EH (cell line): ENCODE measurements around the gene ZNF536.
"Not testable (repeated sequence)": the region's sequence is repeated elsewhere in the genome, so short reads cannot be mapped to it uniquely, and the experiment has no call there.

Experiments used
- DNase-seq: peaks from one replicate; pipeline ENCODE4 v3.0.0-alpha.2; 2015; ENCODE audit warnings: low read depth

ZNF536 gene

GRCh38 chr19:30341611-30342201 is 30.5 kb upstream of the ZNF536 start:
- no peak for DNase-seq

DNA sequence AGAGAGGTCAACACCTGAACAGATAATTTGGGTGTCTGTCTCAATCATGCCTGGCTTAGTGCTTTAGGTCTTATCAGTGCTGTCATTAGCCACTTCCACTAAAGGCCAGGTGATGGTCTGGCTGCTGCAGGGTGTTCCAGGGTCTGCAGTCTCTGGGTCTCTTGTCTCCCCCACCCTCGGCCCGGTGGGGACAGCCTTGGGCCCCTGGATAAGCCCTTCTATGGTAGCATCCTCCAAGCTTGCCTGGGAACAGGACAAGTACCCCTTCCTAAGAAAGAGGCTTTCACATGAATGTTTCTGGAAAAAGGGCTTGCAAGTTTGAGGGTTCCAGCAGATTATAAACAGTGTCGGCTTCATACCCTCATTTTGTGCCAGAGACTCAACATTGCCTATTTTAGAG is 29.3 kb upstream of the ZNF536 start:
- DNase-seq: no peak

GRCh38 chr19:30344446-30345425 is 27.4 kb upstream of the ZNF536 start:
- DNase-seq: no peak

DNA sequence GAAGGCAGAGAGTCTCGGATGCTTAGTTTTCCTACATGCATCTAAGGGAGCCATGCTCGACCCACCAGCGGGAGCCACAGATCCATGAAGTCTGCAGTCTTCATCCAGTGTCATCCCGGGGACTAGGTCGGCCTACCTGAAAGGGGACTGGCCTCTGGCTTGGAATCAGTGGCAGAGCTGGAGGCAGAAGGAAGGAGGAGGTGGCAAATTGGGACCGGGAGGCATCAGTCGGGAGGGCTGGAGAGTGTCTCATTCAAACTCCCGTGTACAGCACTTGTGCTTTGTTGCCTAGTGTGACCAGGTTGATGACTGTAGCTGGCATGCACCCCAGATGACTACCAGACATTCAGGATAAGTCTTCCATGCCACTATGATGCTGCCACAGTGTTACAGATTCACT is 26.5 kb upstream of the ZNF536 start:
- no peak for DNase-seq

GRCh38 chr19:30346468-30346867 is 25.7 kb upstream of the ZNF536 start:
- not testable (repeated sequence) for DNase-seq

- DNase-seq: no peak
Measured at GRCh38 chr19:30349131-30349730, 23.0 kb upstream of the ZNF536 start.

DNA sequence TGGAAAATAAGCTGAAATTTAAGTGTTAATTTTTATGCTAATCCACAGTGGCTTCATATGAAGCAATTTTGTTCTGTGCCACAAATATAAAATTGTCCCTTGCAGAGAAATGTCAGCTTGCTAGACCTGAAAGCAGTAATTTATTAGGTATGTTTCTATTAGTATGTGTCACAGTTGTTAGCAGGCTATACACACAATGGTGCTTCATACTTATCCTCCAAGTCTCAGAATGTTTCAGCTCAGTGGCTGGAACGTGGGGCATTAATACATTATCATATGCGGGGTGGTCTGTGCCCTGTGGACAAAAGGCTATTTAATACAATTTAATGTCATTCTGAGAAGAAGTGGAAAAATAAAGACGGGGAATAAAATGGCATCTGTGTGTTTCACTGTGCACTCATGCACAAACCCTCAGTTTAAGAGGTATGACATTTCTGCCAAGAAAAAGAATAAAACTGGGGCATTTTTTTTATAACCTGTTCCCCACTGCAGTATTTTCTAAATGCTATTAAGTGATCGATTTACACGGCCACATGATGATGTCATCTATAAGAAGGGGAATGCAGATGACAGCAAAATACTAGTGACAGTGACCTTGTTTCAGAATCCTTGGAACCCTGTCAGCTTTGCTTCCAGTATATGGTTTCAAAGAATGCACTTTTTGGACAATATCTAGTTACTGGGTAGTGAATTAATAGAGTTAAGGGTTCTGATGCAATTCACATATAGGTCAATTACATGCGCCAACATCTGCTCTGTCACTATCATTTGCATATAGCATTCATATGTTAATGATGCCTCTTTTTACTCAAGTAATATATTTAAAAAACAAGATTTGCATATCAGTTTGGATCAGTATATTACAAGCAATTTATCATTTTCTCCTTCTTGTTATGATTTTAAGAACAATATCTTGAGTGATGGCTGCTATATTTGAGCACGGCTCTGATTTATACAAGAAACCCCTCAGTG is 21.2 kb upstream of the ZNF536 start:
- no peak for DNase-seq

DNA sequence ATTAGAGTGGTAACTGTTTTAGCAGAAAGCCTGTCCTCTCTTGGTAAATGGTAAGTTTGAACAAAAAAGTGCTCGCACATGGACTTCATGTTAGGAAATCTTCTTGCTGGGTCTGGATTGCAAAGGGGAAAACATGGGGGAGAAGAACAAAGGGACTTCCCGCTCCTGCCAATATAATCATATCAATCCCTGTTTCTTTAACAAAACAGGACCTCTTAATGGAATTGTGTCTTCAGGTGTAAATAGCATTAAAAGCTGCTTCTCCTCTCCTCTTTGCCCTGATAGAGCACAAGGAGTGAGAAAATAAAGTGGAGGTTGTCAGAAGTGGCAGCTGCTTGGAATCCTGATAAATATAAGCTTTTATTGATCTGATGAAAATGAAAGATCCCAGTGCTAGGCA is 20.4 kb upstream of the ZNF536 start:
- no peak for DNase-seq

GRCh38 chr19:30353394-30353945 is 18.7 kb upstream of the ZNF536 start:
- DNase-seq: no peak

GRCh38 chr19:30355586-30355985 is 16.6 kb upstream of the ZNF536 start:
- DNase-seq: no peak

- DNase-seq: no peak
Measured at GRCh38 chr19:30356951-30357579, 15.1 kb upstream of the ZNF536 start.

DNA sequence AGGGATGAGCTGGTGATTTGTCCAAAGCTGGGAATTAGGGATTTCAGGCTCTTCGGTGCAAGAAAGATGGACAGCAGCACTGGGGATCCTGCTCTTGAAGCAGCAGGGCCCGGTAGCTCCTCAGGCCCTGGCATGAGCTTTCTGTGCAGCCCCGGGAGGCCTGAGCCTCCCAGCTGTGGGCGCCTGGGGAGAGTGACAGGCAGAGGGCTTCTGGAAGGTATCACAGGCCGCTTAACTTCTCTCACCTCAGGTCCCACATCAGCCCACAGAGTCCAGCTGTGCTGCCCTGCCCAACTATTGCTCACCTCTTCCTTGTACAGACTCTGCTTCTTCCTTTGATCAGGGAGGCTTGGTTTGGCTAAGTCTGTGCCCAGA is 14.6 kb upstream of the ZNF536 start:
- DNase-seq: no peak

DNA sequence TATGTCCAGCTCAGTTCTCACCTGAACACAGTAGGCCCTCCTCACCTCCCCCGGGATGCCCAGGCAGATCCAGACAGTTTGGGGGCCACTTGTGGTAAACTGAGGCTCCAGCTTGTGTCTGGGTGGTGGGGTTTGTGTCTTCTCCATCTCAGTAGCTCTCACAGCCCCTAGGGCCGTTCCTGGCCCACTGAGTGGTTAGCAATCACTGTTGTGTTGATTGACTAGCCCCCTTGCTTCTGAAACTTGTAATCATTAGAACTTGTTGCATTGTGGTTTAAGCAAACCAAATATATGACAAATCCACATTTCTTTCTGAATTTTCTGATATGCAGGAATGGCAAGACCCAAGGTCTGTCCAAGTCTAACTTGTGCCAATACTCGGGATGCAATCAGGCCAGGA is 13.9 kb upstream of the ZNF536 start:
- no peak for DNase-seq

- DNase-seq: no peak
Measured at GRCh38 chr19:30358821-30359580, 13.2 kb upstream of the ZNF536 start.

DNA sequence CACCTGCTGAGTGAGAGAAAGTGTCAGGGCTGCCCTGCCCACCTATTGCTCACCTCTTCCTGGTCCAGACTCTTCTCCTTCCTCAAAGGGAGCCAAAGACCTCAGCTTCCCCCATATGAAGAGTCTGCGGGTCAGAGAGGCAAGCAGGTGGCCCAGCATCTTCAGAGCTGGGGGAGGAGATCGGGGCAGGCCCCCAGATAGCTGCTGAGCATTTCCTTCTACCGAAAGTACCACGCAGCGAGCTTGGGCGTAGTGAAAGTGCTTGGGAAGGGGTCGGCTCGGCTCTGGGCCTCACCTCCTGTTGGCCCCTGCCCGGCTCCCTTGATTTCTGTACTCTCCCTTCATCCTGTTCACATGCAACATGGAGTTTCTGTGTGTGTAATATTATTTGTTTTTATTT is 12.2 kb upstream of the ZNF536 start:
- DNase-seq: no peak

DNA sequence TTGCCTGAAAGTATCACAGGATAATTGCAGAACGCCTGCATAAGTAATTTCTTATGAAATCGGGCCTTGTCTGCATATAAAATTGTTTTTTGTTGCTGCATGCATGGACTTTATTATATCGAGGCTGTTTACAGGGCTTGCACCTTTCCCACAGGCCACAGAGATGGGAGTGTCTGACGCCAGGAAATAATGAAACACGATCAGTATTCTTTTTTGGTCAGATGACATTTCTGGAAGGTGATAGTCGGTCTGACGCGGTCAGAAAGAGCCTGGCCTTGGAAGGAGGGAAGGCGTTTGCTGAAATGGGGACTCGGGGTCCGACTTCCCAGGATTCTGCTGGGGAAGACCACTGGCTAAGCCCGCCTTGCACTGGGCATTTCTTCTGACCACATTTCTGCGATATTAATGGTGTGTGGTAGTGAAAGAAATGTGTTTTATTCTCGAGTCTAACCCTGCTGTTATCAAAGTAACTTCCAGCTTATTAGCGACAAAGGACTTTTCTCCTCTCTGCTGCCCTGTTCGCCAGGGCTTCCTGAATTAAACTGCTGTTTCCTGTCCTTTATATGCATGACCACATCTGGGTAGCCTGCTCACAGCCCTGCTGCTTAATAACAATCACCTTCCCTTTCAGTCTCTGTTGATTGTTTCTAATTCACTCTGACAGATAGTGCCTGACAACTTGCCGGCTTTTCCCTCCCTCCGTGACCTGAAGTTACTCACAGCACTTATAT is 11.6 kb upstream of the ZNF536 start:
- no peak for DNase-seq

DNA sequence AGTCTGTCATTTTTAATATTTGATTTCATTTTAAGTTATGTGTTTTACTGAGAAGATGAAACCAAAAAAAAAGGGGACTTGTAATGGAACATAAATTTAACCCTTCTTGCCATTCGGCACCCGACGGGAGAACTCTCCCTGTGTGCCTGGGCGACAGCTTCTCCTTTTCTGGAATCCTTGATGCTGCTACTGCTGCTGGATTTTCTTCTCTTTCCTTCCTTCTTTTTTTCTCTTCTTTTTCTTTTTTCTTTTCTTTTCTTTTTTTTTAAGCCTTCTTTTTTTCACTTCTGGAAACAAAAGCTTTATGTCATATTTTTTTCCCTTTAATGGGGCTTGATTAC is 11.1 kb upstream of the ZNF536 start:
- no peak for DNase-seq

GRCh38 chr19:30361721-30362120 is 10.5 kb upstream of the ZNF536 start:
- DNase-seq: no peak

GRCh38 chr19:30362156-30362754 is 9.9 kb upstream of the ZNF536 start:
- DNase-seq: no peak
